GM10266 (cell line): ENCODE data around the gene NCBP2.

Experiments
- DNase-seq: peaks from one replicate; pipeline ENCODE4 v3.0.0; 2012; ENCODE audit errors: extremely low spot score
- CTCF ChIP-seq: IDR thresholded peaks from 2 replicates; pipeline ENCODE4 v1.5.1; 2012; ENCODE audit warnings: mild to moderate bottlenecking, low read depth; ENCODE audit not compliant: control insufficient read depth, insufficient read depth; ENCODE audit errors: missing control alignments

Gene NCBP2

DNA sequence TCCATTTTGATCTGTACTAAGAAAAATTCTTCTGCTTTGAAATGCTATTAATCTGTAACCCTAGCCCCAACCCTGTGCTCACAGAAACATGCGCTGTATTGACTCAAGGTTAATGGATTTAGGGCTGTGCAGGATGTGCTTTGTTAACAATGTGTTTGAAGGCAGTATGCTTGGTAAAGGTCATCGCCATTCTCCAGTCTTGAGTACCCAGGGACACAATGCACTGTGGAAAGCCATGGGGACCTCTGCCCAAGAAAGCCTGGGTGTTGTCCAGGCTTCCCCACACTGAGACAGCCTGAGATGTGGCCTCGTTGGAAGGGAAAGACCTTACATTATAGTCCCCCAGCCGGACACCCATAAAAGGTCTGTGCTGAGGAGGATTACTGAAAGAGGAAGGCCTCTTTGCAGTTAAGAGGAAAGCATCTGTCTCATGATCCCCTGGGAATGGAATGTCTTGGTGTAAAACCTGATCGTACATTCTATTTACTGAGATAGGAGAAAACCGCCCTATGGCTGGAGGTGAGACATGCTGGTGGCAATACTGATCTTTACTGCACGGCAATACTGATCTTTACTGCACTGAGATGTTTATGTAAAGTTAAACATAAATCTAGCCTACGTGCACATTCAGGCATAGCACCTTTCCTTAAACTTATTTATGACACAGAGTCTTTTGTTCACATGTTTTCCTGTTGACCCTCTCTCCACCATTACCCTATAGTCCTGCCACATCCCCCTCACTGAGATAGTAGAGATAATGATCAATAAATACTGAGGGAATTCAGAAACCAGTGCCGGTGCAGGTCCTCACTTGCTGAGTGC lies 20.0 kb upstream of the NCBP2 start:
- DNase-seq, result no peak
- TF ChIP-seq CTCF, result no peak

DNA sequence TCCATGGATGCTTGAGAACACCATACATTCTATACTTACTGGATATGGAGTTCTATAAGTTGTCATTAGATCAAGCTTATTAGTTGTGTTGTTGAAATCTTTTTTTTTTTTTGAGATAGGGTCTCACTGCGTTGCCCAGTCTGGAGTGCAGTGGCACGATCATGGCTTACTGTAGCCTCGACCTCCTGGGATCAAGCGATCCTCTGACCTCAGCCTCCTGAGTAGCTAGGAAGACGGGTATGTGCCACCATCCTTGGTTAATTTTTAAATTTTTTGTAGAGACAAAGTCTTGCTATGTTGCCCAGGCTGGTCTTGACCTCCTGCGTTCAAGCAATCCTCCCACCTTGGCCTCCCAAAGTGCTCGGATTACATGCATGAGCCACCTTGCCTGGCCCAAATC lies 12.5 kb upstream of the NCBP2 start:
- no peak for DNase-seq

GRCh38 chr3:196951371-196951770 lies 9.0 kb upstream of the NCBP2 start:
- no peak for DNase-seq
- no peak for TF ChIP-seq CTCF

More for the DNA sequence above, 12.5 kb upstream of the NCBP2 start:
- no peak for TF ChIP-seq CTCF

- DNase-seq, result no peak
- TF ChIP-seq CTCF, result no peak
Measured at GRCh38 chr3:196949750-196950149, 7.4 kb upstream of the NCBP2 start.

DNA sequence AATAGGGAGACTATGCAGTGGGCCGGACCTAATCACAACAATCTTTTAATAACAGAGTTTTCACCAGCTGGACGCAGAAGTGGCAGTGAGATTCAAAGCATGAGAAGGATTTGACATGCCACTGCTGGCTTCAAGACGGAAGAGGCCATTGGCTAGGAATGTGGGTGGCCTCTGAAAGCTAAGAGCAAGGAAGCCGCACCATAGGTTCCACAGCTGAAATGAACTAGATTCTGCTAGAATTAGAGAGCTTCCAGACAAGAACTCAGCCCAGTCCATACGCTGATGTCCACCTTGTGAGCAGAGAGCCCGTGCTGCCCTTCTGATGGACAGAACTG lies 6.9 kb upstream of the NCBP2 start:
- TF ChIP-seq CTCF, result no peak
- no peak for DNase-seq

- DNase-seq, result no peak
- TF ChIP-seq CTCF, result peak; percentile 31
Measured at GRCh38 chr3:196948442-196949284, 6.3 kb upstream of the NCBP2 start.
